Erythroblast (primary cell): ENCODE results near the gene LINGO1.

ENCODE experiments used
- GATA1 ChIP-seq: IDR thresholded peaks from 2 replicates; pipeline ENCODE4 v1.6.1; 2011; ENCODE audit warnings: low read depth, mild to moderate bottlenecking, control low read depth, low read length, moderate library complexity
- POLR2A ChIP-seq: IDR thresholded peaks from 2 replicates; pipeline ENCODE4 v1.6.1; 2011; ENCODE audit warnings: mild to moderate bottlenecking, low read length

DNA sequence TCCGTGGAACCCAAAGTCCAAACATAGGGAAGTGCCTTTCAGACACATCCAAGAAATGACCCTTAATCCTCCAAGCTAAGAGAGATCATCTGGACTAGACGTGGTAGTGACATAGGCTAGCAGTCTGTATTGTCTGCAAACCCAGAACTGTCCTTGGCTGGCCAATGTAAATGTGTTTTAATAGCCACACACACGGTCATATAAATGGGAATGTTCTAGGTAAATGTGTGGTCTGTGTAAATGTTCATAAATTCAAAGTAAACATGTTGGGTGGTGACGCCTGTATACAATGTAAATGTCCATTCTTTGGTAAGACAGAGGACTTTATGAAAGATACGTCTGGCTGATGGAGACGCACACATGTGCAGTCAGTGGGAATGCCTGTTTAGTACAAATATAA, 16.3 kb upstream of the LINGO1 start:
- no peak for TF ChIP-seq POLR2A
- TF ChIP-seq GATA1 = no peak
